Measurements from ENCODE around the gene MPV17. TPM values are rescaled to one million over a fixed set of nuclear protein-coding genes. Genes with fewer than 3 reads are reported as not detected.

MPV17 gene
- total and polyA plus RNA-seq, 2 of the 13 experiments (the other 11 are each of a cell fraction or from before 2014, with no cell fraction given) = 48.9 to 129 TPM

DNA sequence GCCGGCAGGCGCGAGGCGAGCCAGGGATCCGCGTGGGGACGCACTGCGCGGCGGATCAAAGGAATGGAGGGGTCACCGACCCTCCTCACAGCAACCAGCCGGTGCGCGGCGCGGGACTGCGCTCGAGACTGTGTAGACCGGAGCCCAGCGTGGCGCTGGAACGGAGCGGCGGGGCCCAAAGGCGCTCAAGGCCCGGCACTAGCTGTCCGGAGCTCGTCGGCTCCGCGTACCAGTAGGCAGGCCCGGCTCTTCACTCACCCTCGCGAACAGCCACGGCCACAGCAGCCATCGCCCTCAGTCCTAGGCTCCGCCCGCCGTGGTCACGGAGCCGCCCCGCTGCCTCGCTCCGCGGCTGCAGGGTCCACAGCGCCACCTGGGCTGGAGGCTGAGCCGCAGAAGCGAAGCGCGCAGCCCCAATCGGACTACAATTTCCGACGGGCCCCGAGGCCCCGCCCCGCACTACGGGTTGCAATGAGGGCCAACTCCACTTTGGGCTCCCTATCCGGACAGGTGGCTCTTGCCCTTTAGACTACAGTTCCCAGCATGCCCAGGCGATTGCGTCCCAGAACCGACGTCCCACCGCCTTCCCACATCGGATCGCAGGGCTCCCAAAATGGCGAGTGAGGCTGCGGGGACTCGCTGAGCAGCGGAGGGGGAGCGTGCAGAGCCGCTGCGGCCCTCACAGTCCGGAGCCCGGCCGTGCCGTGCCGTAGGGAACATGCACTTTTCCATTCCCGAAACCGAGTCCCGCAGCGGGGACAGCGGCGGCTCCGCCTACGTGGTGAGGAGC, 47.3 kb upstream of the MPV17 start, which contains the start of the genes EIF2B4 and SNX17 (continued):
- TF ChIP-seq CBX5 (CRISPR knock-in tag; IDR thresholded peaks at IDR 0.05; ENCODE audit: borderline replicate concordance) (peak; percentile 92; the same call in 1 of the 2 replicates), ISL2 (CRISPR knock-in tag; IDR thresholded peaks at IDR 0.05) (peak; percentile 95), GATAD1 (CRISPR knock-in tag; IDR thresholded peaks at IDR 0.05) (peak; percentile 95), GMEB1 (CRISPR knock-in tag; IDR thresholded peaks at IDR 0.05; ENCODE audit: borderline replicate concordance) (peak; percentile 100), ZNF780A (CRISPR knock-in tag; IDR thresholded peaks at IDR 0.05) (peak; percentile 66; the same call in 1 of the 2 replicates), MBD4 (IDR thresholded peaks at IDR 0.05; ENCODE audit: borderline replicate concordance, low read length) (no peak), SATB2 (CRISPR knock-in tag; IDR thresholded peaks at IDR 0.05) (peak; percentile 23; the same call in 1 of the 2 replicates), ZNF615 (CRISPR knock-in tag; IDR thresholded peaks at IDR 0.05; ENCODE audit: borderline replicate concordance) (peak; percentile 95), ZNF280D (CRISPR knock-in tag; IDR thresholded peaks at IDR 0.05) (peak; percentile 89), CHCHD3 (CRISPR knock-in tag; IDR thresholded peaks at IDR 0.05) (peak; percentile 98), ZBTB7A (CRISPR knock-in tag; IDR thresholded peaks at IDR 0.05) (peak; percentile 99), TAF1 (CRISPR knock-in tag; IDR thresholded peaks at IDR 0.05) (peak; percentile 98), SP4 (CRISPR knock-in tag; IDR thresholded peaks at IDR 0.05) (peak; percentile 100), RBAK (CRISPR knock-in tag; IDR thresholded peaks at IDR 0.05) (0 out of 2 replicates have a peak, but pooled peaks have one; percentile 49), ESRRA (CRISPR knock-in tag; IDR thresholded peaks at IDR 0.05; ENCODE audit: low read depth) (peak; percentile 70), ELF3 (CRISPR knock-in tag; IDR thresholded peaks at IDR 0.05) (peak; percentile 48; the same call in 1 of the 2 replicates), RXRA (CRISPR knock-in tag; IDR thresholded peaks at IDR 0.05) (peak; percentile 99), NCOR1 (IDR thresholded peaks at IDR 0.05; ENCODE audit: borderline replicate concordance, low read length) (no peak; the same call in 1 of the 2 replicates), NCOA1 (CRISPR knock-in tag; IDR thresholded peaks at IDR 0.05) (peak; percentile 99), ZNF766 (CRISPR knock-in tag; IDR thresholded peaks at IDR 0.05; ENCODE audit: borderline replicate concordance) (no peak; the same call in none of the 2 replicates), MIER2 (CRISPR knock-in tag; IDR thresholded peaks at IDR 0.05) (peak; percentile 57; the same call in 1 of the 2 replicates), ZBTB2 (CRISPR knock-in tag; IDR thresholded peaks at IDR 0.05; ENCODE audit: low read depth) (peak; percentile 52), ZMAT3 (CRISPR knock-in tag; conservative IDR thresholded peaks at IDR 0.05) (peak; percentile 97), ATM (IDR thresholded peaks at IDR 0.05; ENCODE audit: borderline replicate concordance) (no peak)

All from HepG2 (cell line).